ENCODE results near the gene ARHGAP24. TPM values are rescaled to one million over a fixed set of nuclear protein-coding genes. Genes with fewer than 3 reads are reported as not detected.

Gene ARHGAP24
- total and polyA plus RNA-seq, 2 of the 13 experiments (the other 11 are each of a cell fraction or from before 2014, with no cell fraction given): 0.07 to 0.55 TPM

DNA sequence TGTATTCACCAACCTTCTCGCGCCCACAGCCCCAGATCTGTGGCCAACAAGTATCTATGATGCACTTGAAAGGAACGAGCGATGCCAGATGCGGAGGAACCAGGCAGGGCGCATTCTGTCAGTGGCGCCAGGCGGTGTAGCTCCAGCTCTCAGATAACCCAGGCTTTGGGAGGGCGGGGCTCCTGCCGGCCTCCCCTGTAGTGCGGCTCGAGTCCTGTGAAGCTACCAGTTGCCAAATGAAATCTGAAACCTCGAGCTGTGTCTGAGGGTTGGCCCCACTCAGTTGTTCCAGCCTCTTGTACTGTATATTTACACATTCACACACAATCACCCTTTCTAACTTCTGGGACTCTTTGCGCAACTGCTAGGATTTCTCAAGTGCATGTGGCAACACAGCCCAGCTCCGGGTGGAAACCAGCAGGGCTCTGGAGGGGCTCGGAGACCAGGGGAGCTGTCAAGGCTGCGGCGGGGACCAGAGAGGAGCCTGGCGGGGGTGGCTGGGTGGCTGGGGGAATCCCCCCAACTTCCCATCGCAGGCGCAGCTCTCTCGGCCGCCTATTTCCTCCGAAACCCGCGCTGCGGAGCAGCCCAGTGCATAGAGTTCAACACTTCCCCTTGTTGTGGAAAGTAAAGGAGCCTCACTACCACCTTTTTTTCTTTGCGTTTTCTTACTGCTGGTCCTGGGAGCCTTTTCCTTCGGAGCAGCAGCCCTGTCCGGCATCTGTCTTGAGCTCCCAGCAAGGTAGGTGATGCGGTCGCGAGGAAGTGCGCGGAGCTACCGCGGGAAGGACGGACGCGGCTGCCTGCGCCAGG lies at the start of gene ARHGAP24 (continued):
- TF ChIP-seq KDM1A (CRISPR knock-in tag; IDR thresholded peaks at IDR 0.05) (no peak), ZNF136 (CRISPR knock-in tag; IDR thresholded peaks at IDR 0.05; ENCODE audit: low read depth) (no peak), ZMYM3 (CRISPR knock-in tag; IDR thresholded peaks at IDR 0.05) (no peak), KAT8 (CRISPR knock-in tag; IDR thresholded peaks at IDR 0.05) (0 out of 2 replicates have a peak, but pooled peaks have one; percentile 31), ZNF496 (CRISPR knock-in tag; IDR thresholded peaks at IDR 0.05; ENCODE audit: insufficient replicate concordance) (no peak), PHF8 (CRISPR knock-in tag; IDR thresholded peaks at IDR 0.05) (no peak), NCOA5 (CRISPR knock-in tag; IDR thresholded peaks at IDR 0.05) (no peak), ZNF614 (CRISPR knock-in tag; IDR thresholded peaks at IDR 0.05; ENCODE audit: borderline replicate concordance) (peak; percentile 51; the same call in 1 of the 2 replicates), SMC3 (IDR thresholded peaks at IDR 0.05; ENCODE audit: low read length) (peak; percentile 27; the same call in 1 of the 2 replicates), ELF3 (CRISPR knock-in tag; IDR thresholded peaks at IDR 0.05) (peak; percentile 15; the same call in 1 of the 2 replicates), ZNF891 (CRISPR knock-in tag; IDR thresholded peaks at IDR 0.05) (peak; percentile 37; the same call in 1 of the 2 replicates), HNRNPL (IDR thresholded peaks at IDR 0.05; ENCODE audit: low read depth, low read length) (no peak), HNF4A (CRISPR knock-in tag; IDR thresholded peaks at IDR 0.05) (peak; percentile 61), SOX13 (IDR thresholded peaks at IDR 0.05) (peak; percentile 73), SOX13 (CRISPR knock-in tag; conservative IDR thresholded peaks at IDR 0.05 in 1 of 2, IDR thresholded peaks at IDR 0.05 in 1 of 2) (peak in 1 of 2 experiments; percentile 94; a peak in 2 of 4 replicates), HMG20B (CRISPR knock-in tag; conservative IDR thresholded peaks at IDR 0.05) (peak; percentile 78; the same call in 1 of the 2 replicates)
- TF ChIP-seq, protein P1, sequence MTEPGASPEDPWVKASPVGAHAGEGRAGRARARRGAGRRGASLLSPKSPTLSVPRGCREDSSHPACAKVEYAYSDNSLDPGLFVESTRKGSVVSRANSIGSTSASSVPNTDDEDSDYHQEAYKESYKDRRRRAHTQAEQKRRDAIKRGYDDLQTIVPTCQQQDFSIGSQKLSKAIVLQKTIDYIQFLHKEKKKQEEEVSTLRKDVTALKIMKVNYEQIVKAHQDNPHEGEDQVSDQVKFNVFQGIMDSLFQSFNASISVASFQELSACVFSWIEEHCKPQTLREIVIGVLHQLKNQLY (CRISPR knock-in tag; IDR thresholded peaks at IDR 0.05): no peak
- TF ChIP-seq, protein P2, sequence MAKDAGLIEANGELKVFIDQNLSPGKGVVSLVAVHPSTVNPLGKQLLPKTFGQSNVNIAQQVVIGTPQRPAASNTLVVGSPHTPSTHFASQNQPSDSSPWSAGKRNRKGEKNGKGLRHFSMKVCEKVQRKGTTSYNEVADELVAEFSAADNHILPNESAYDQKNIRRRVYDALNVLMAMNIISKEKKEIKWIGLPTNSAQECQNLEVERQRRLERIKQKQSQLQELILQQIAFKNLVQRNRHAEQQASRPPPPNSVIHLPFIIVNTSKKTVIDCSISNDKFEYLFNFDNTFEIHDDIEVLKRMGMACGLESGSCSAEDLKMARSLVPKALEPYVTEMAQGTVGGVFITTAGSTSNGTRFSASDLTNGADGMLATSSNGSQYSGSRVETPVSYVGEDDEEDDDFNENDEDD (CRISPR knock-in tag; IDR thresholded peaks at IDR 0.05; ENCODE audit: borderline replicate concordance): no peak
- TF ChIP-seq, protein P3, sequence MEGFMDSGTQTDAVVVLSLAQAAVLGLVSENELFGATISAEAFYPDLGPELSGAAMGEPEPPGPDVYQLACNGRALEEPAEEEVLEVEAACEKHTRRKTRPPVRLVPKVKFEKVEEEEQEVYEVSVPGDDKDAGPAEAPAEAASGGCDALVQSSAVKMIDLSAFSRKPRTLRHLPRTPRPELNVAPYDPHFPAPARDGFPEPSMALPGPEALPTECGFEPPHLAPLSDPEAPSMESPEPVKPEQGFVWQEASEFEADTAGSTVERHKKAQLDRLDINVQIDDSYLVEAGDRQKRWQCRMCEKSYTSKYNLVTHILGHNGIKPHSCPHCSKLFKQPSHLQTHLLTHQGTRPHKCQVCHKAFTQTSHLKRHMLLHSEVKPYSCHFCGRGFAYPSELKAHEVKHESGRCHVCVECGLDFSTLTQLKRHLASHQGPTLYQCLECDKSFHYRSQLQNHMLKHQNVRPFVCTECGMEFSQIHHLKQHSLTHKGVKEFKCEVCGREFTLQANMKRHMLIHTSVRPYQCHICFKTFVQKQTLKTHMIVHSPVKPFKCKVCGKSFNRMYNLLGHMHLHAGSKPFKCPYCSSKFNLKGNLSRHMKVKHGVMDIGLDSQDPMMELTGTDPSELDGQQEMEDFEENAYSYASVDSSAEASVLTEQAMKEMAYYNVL (CRISPR knock-in tag; IDR thresholded peaks at IDR 0.05; ENCODE audit: borderline replicate concordance): peak; percentile 75; the same call in 1 of the 2 replicates
- TF ChIP-seq, protein P4, sequence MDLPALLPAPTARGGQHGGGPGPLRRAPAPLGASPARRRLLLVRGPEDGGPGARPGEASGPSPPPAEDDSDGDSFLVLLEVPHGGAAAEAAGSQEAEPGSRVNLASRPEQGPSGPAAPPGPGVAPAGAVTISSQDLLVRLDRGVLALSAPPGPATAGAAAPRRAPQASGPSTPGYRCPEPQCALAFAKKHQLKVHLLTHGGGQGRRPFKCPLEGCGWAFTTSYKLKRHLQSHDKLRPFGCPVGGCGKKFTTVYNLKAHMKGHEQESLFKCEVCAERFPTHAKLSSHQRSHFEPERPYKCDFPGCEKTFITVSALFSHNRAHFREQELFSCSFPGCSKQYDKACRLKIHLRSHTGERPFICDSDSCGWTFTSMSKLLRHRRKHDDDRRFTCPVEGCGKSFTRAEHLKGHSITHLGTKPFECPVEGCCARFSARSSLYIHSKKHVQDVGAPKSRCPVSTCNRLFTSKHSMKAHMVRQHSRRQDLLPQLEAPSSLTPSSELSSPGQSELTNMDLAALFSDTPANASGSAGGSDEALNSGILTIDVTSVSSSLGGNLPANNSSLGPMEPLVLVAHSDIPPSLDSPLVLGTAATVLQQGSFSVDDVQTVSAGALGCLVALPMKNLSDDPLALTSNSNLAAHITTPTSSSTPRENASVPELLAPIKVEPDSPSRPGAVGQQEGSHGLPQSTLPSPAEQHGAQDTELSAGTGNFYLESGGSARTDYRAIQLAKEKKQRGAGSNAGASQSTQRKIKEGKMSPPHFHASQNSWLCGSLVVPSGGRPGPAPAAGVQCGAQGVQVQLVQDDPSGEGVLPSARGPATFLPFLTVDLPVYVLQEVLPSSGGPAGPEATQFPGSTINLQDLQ (CRISPR knock-in tag; IDR thresholded peaks at IDR 0.05): 0 out of 2 replicates have a peak, but pooled peaks have one; percentile 44
- TF ChIP-seq, protein P5, sequence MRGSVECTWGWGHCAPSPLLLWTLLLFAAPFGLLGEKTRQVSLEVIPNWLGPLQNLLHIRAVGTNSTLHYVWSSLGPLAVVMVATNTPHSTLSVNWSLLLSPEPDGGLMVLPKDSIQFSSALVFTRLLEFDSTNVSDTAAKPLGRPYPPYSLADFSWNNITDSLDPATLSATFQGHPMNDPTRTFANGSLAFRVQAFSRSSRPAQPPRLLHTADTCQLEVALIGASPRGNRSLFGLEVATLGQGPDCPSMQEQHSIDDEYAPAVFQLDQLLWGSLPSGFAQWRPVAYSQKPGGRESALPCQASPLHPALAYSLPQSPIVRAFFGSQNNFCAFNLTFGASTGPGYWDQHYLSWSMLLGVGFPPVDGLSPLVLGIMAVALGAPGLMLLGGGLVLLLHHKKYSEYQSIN (CRISPR knock-in tag; IDR thresholded peaks at IDR 0.05; ENCODE audit: borderline replicate concordance): no peak

Data from HepG2 (cell line).